CD4-positive, alpha-beta T cell treated with Interleukin-21 for 1 hour (primary cell): ENCODE measurements around the gene ATG5.

Source experiments
- DNase-seq: peaks from one replicate; pipeline ENCODE4 v3.0.0-alpha.2; 2020

ATG5 gene

DNA sequence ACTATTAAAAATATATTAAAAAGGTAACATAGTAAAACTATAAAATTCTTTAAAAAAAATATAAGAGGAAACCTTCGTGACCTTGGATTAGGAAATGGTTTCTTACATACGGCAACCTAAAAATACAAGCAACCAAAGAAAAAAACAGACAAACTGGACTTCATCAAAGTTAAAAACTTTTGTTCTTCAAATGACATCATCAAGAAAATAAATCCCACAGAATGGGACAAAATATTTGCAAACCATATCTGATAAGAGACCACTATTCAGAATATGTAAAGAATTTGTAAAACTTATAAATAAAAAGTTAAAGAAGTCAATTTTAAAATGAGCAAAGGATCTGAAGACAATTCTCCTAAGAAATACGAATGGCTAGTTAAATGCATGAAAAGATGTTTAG lies 110.0 kb downstream of the ATG5 start:
- DNase-seq: no peak

DNA sequence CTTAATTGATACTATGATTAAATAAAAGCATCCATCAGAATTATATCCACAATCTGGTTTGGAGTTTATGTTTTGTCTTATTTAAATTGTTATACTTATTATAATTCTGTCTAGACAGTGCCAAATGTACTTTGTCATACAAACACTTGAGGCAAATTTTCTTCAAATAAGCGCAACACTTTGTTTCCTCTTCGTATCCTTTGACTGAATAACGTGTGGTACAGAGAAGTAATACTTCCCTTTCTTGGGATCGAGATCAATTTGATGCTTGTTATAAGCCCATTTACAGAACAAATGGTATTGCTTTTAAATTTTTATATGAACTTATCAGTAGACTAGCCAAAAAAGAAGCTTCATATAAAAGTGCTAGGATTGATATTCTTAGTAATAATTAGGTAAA lies 111.0 kb downstream of the ATG5 start:
- no peak for DNase-seq

DNA sequence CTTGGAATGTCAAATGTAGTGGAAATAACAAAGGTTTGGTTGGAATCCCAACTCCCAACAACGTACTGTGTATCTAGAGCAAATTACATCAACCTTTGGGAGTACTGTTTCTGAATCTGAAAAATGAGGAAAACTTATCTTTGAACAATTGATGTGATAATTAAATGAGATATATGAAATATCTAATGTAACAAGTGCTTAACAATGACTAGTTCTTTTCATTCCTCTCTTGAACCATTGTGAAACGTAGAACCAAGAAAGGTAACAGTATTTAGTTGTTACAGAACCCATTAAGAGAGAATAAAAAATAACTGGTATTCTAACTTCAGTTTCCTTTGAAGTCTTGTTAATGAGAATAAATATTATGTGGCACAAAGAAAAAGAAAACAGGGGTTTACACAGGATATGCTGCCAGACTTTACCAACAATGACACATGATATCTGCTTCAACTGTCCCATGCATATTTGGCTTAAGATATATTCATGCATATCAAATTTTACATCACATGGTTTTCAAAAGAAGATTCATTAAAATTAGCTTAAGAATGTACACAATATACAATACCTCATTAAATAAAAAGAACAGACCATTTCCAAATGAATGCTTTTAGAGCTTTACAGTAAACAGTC lies 111.8 kb downstream of the ATG5 start:
- no peak for DNase-seq

DNA sequence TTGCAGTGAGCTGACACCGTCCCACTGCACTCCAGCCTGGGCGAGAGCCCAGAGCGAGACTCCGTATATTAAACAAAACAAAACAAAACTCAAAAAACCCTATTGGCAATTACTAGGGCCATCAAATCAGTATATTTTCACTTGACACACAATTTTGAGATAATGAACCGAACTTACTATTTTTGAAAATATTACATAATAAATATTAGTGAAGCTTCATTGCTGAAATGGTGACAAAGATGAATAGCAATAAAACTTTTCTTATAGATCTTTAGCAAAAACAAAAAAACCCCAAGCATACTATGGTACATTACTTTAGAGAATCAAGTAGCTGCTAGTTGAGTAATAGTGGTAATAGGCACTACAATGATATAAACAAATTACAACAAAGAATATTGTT lies 113.0 kb downstream of the ATG5 start:
- no peak for DNase-seq

DNA sequence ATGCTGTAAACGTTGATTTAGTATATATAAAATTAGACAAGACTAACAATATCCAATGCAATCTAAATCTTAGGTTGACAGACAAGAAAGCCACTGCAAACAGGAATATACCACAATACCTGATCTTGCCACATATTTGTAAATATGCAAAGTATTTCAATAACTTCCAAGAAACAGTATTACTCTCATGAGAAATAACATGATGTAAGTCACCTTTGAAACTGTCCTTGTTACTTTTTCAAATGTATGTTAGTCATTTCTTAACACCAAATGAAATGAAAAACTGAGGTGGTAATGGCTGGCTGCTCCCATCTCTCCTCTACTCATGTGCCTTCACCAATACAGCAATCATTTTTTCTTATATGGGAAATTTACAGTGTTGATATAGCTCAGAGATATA lies 118.7 kb downstream of the ATG5 start:
- DNase-seq: no peak

DNA sequence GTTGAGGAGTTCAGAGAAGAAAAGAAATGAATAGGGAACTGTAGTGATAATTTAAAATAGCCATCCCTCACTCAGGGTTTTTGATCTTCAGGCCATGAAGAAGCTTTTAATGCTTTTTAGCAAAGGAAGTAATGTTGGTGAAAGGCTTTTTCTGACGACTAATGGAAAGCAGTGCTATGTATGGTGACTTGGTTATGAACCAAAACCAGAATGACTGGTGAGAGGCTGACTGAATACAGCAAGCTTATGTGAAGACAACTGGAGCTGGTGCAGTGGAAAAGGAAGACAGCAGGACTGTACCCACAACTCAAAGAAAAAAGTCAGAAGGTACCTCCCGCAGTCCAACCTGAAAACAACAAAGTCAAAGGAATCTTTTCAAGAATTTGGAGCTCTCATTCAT lies 120.6 kb downstream of the ATG5 start:
- DNase-seq: no peak

DNA sequence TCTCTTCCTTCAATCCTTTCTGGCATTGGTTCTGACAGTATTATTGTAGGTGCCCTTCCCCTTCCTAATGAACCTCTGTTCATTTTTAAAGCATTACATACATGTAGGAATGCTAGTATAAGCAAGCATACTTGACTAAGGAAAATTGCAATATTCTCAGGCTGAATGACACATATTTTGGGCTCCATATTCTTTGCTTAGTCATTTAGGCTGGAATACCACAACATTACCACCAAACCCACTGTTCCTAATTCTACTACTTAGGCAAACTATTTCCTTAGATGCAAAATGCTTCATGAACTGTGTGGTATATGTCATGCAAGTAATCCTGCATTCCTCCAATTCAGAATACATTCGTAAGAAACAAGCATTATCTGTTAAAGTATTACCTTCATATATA lies 125.6 kb downstream of the ATG5 start:
- no peak for DNase-seq

DNA sequence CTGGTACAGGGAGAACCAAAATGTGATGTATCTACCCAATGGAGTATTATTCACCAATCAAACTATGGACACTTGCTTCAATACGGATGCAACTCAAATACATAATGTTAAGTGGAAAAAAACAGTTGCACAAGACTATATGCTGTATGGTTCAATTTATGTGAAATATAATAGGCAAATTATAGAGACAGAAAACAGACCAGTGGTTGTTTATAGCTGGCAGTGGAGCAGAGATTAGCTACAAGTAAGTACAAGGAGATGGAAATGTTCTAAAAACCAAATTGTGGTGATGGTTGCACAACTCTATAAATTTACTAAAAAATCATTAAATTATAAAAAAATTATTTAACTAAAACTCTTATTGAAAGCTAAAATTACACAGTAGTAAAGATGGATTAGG lies 126.2 kb downstream of the ATG5 start:
- DNase-seq: no peak

DNA sequence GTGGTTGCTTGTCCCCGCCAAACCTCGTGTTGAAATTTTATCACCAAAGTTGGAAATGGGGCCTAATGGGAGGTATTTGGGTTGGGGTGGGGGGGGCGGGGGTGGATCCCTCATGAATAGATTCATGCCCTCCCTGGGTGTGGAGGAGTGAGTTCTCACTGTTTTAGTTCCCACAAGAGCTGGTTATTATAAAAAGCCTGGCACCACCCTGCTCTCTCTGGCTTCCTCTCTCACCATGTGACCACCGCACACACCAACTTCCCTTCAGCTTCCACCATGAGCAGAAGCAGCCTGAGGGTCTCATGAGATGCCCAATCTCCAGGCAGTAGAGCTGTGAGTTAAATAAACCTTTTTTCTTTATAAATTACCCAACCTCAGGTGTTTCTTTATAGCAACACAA lies 128.1 kb downstream of the ATG5 start:
- DNase-seq: peak; percentile 50

DNA sequence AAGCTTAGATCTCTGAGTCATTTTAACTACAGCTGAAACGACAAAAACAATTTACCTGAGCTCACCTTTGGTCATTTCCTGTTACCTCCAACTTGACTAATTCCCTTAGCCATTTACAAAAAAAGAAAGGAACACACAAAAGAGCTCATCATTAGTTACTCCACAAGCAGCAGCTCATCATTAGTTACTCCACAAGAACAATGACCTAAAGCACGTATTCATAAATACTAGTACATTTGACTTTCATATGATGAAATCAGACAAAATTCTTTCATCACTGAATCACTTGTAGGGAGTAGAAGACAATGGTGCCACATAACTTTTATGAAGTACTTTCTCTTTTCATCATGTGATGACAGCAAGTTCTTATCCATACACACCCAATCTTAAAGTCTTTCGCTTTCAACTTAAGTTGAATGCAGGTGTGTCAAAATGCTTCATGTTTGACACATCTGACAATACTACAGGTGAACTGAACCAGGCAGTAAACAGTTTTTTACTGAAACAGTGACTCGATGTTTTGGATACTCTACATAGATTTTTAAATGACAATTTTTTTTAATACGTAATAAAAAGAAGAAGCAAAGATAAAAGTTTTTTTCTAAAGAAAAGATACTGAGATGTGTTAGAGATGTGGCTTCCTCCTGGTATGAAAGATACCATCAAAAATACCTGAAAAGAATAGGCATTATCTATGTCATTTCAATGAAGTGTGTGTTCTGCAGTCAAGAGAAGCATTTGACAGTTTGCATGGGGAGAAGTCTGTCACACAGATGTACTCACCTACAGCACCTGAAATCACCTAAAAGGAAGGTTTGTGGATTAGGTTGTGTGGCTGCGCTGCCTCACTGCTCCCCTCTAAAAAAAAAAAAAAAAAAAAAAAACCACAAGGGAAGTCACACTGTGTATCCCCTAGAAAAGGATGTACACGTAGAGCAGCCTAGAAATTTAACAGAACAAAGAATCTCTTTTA lies 130.3 kb downstream of the ATG5 start:
- peak; percentile 69 for DNase-seq

DNA sequence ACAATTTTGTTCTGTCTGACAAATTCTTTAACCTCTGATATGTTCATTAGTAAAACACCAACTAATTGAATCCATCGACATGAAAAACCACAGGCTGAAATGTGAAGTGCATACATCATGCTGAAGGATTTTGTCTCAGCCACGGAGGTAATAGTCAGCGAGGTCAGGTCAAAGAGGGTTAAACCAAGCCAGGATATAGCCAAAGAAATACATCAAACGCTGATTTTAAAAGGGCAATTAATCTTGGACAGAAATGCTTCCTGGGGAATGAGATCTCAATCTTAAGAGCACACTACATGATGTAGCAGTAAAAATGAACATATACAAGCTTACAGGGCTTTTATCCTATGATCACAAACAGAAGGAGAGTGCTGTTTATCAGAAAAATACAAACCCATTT lies 132.7 kb downstream of the ATG5 start:
- DNase-seq: no peak

DNA sequence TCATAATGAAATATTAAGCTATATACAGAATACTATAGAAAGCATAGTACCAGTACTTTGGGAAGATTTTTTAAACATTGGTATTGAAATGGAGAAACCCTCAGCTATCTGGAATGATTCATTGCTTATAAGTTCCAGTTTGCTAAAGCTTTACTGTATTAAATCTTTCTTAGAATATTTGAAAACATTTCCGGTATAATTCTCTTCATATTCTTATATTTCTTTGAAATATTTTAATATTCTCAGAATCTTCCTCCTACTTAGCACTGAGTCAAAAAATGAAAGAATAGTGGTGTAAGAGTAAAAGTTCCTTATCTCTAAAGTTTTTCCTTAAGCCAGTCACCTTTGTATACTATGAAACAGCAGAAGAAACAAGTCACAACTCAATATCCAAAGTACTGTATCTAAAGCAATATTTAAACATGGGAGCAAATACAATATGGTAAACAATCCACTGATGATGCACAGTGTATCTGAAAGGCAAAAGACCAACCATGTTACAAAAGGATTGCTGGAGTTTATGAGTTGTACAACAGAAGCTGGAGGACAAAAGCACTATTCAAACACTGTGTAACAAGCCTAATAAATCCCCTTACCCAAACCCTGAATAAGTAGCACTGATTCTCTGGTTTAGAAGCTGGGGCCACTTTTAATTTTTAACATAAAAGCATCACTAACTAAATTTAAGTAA lies 137.3 kb downstream of the ATG5 start:
- no peak for DNase-seq

DNA sequence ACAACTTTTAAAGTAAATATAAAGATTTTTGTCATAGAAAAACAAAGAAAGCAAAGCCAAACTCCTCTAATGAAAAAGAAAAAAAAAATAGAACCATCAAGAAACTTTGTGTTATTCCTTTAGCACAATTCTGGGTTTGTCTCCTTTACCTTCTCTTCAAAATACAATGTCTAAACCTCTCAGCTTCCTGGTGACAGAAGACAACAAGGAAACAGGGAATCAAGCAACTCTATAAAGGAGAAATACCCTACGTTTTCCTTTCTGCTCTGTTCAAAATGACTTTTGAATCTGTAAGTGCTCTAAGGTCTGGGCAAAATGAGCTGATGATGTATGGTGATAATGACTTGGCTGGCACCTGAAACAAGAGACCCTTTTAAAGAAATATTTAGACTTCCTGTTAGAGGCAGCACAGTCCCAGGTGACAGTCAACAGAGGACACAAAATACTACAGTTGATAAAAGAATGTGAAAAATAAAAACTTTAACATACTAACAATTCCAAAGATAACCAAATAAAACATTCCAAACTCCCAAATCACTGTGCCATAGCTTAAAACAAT lies 138.1 kb downstream of the ATG5 start:
- no peak for DNase-seq

DNA sequence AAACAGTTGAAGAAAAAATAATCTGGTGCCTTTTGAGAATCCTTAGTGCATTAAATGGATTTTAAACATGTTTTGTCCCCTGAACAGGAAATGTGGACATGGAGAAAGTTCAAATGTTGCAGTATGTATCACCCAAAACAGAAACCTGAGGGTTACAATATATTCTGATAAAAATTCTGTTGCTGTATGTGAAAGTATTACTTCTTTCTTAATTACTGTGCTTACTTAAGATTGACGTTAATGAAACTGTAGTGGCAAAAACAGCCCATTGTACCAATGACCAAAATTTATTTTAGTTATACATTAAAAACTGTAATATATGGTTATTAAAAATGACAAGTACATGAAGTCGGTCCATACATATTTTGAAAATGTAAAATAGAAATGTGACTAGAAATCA lies 138.8 kb downstream of the ATG5 start:
- no peak for DNase-seq

DNA sequence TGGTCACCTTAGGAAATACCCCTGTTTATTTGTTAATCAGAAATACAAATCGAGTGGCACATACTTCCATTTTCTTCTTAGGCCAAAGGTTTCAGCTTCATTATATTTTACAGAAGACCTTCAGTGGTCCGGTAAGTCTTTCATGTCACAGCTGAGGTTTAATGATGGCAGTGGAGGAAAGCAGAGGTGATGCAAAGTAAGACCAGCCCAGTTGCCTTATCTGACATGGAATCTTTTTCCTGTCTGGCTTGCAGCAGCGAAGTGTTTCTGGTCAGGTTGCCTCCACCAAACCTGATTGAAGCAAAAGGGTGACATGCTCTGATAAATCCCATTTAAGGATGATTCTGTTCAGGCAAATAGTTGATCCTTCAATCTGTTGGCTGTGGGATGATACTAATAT lies 139.4 kb downstream of the ATG5 start:
- peak; percentile 38 for DNase-seq

DNA sequence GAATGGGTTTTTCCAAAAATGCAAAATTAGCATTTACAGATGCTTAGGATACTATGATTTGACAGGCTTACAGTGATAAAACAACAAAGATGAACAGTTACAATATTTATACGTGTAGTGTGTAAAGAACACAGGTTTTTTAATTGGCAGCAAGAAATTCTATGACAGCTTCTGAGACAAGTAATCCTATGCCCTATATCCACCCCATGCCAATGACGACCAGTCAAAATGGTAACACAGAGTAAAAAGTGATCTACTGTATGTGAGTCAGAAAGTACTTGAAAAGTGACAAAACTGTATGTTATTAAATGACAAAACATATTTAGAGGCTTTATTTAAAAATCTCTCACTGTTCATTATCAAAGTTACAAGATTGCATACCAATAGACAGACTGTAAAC lies 139.9 kb downstream of the ATG5 start:
- no peak for DNase-seq

DNA sequence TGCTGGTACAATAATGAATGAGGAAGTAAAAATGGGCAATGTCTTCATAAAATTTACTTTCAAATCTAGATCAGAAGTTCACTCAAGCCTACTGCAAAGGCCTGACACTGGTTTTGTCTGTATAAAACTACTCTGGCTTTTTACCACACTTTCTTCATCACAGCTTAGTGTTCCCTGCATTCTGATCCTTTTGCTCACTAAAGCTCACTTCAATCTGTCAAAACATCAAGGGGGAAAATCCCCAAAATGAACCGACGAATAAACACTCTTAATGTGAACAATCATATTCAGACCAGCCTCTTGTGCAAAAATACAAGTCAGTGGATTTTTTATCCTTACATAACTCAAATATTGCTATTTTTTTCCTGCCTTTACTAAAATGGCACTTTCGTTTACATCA lies 140.9 kb downstream of the ATG5 start:
- DNase-seq: no peak

DNA sequence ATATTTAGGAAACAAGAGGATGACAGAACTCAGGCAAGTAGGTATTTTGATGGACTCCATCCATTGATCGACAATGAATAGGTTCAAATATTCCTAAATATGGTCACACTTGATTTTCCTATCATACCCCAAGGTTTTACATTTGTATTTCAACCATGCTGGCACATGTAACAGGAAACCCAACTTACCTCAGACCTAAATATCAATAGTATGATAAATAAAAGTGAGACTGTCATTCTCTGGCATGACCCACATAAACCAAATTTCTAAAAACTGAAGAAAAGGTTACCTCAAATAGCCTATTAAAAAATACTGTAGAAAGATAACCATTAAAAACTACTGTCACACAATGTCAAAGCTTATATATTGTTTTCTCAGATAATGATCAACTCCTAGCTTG lies 142.1 kb downstream of the ATG5 start:
- no peak for DNase-seq

DNA sequence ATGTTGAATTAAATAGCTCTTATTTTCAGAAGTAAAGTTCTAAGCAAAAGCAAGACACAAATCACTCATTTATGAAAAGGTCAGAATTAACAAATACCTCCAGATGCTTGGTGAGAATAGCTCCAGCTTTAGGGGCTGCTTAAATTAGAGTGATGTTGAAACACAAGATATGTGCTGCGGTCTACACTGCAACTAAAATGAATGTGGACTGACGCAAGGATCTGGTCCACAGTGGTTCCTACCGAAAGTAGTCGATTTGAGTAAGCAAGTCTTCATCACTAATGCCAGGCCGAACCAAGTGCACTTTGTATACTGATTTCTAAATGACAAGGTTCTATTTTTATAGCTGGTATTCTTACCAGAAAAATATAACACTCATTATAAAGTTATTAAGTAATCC lies 143.1 kb downstream of the ATG5 start:
- DNase-seq: no peak

DNA sequence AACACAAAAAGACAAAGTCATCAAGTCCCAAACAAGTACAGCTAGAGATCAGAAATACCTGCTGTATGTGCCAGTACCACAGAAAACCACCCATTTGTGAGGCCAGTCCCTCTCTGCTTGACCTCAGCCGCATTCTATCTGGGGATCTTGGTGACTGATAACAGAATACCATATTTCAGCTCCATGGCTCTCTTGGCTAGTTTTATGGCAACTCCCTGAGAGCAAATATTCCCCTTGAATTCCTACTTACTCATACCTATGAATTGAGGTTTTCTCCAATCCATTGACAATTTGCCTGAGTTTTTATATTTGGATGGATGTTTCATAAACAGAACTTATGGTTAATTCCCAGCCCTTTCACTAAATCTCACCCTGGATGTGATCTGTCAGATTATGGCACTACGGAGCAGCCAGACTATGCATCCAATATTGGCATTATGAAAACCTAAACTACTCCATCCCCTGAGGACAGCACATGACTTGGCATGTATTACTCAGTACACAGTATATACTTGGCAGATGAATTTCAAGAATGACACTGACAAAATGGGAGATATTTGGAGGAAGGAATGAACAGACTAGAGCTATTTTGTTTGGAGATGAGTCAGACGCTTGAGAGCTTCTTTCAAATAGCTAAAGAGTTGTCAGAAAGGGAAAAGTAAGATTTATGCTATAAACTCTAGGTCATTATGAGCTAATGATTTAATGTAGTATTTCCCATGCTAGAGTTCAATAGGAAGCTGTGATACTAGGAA lies 143.7 kb downstream of the ATG5 start:
- no peak for DNase-seq

DNA sequence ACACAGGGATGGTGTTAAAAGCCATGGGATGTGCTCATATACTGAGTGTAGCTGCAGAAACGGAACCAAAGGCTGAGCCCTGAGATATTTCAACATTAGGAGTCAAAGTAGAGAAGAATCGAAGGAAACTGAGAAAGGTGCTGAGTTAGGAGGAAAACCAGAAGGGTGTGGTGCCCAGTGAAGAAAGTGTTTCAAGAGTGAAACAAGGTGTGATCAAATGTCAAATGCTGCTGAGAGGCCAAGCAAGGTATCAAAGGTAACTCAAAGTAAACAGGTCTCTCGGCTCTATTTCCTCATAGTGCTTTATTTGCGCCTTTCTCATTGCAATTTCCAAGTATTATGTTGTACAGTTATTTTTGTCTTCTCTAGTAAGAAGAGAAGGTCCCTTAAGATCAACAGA lies 145.4 kb downstream of the ATG5 start:
- no peak for DNase-seq

DNA sequence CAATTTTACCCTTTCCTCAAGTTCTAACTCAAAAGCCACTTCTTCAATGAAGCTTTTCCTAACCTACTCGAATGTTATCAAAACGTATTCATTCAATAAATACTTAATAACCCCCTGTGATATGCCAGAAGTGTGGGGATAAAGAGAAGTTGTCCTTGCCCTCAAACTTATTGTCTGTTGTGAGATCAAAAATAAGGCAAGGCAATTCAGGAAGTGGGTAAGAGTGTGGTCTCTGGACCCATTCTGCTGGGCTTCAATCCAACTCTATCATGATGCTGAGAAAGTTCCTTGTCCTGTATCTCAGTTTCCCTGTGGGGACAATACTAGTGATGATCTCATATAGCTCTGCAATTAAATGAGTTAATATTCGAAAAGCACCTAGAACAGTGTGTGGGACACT lies 146.7 kb downstream of the ATG5 start:
- no peak for DNase-seq

DNA sequence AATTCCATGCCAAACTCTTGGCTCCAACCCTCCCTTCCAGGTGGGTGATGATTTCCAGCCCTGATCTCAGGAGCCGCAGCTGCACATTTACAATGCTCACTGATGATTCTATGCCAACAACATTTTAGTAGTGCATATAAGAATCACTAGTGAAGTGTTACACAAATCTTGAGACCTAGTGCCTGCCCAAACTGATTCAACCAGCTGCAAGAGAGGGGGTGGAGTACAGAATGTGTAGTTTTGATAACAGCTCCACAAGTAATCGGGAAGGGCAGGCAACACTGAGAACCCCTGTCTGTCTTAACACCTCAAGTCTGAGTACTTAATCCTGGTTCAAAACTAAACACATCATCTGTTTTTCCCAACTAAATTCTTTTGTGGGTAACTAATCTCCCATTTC lies 147.8 kb downstream of the ATG5 start:
- no peak for DNase-seq
